C4-2B (cell line): ENCODE results near the gene KNDC1.

ENCODE experiments used
- CTCF ChIP-seq: fragments of 450-650 bp; conservative IDR thresholded peaks from 2 replicates; pipeline ENCODE4 v1.5.1; 2017; ENCODE audit warnings: mild to moderate bottlenecking
- ZFX ChIP-seq: fragments of 450-650 bp; IDR thresholded peaks from 2 replicates; pipeline ENCODE4 v1.6.1; 2017

- TF ChIP-seq CTCF: no peak
- TF ChIP-seq ZFX: no peak
Measured at GRCh38 chr10:133263674-133264073, 103.7 kb downstream of the KNDC1 start.
